RWPE2 (cell line): ENCODE data around the gene TAF3.

Experiments used
- ATAC-seq: fragments of 200-7000 bp; cut with Tn5 transposase; 3 replicates; pipeline ENCODE4 v1.9.1; 2021; ENCODE audit warnings: low read depth
- DNase-seq: peaks from one replicate; pipeline ENCODE4 v3.0.0-alpha.2; 2020; ENCODE audit warnings: low spot score
- H3K27ac ChIP-seq: fragments of 450-650 bp; 2 replicates; pipeline ENCODE4 v1.5.1; 2017; ENCODE audit warnings: mild to moderate bottlenecking; ENCODE audit not compliant: poor library complexity, severe bottlenecking
- H3K27me3 ChIP-seq: fragments of 250-450 bp; sonication (Bioruptor Pico); 2 replicates; pipeline ENCODE4 v1.5.1; 2021; ENCODE audit warnings: mild to moderate bottlenecking, moderate library complexity; ENCODE audit not compliant: insufficient read depth, poor library complexity, severe bottlenecking
- H3K36me3 ChIP-seq: fragments of 250-450 bp; sonication (Bioruptor Pico); 2 replicates; pipeline ENCODE4 v1.5.1; 2020; ENCODE audit warnings: low read depth, mild to moderate bottlenecking, moderate library complexity
- H3K4me1 ChIP-seq: fragments of 250-450 bp; sonication (Bioruptor Pico); 2 replicates; pipeline ENCODE4 v1.5.1; 2021; ENCODE audit warnings: mild to moderate bottlenecking, moderate library complexity; ENCODE audit not compliant: insufficient read depth, poor library complexity, severe bottlenecking
- H3K4me3 ChIP-seq: fragments of 250-450 bp; sonication (Bioruptor Pico); 2 replicates; pipeline ENCODE4 v1.5.1; 2021; ENCODE audit warnings: mild to moderate bottlenecking, moderate library complexity; ENCODE audit not compliant: severe bottlenecking
- H3K9me3 ChIP-seq: fragments of 250-450 bp; sonication (Bioruptor Pico); 2 replicates; pipeline ENCODE4 v1.5.1; 2021; ENCODE audit warnings: mild to moderate bottlenecking, moderate library complexity; ENCODE audit not compliant: severe bottlenecking
- CTCF ChIP-seq: fragments of 450-650 bp; IDR thresholded peaks from one replicate; pipeline ENCODE4 v1.5.1; 2017; ENCODE audit warnings: mild to moderate bottlenecking, moderate library complexity; ENCODE audit not compliant: poor library complexity, severe bottlenecking

Gene TAF3

DNA sequence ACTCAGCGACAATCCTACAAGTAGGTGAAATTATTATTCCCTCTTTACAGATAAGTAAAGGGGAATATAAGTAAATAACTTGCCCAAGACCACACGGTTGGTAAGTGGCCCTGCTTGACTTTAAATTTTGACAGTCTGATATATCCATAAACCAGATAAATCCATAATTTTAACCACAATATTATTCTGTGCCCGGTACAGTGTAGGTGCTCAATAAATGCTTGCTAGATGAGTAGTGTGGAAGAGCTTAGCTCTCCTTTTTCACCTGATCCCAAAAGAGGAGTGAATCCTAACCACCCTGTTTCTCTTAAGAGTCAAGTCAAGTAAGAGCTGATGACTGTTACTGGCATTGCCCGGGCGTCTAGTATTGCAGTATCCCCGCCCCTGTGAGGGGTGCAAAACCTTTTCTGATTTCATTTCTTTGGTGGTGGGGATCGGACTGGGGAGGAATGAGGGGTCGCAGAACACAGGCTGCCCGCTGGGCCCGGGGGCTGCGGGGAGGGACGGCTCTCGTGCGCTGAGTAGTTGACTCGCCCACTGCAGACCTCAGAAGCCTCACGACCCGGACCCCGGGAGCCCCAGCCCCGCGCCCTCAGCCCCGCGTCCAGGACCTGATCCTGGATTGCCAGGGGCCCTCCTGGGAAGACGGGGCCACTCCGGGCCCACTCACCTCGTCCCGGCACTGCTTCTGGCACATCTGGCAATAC lies 31.0 kb upstream of the TAF3 start:
- no peak for DNase-seq

GRCh38 chr10:7787857-7788638 lies 30.3 kb upstream of the TAF3 start, which contains the start of the genes ATP5F1C and KIN:
Gene ATP5F1C, plus strand, starts transcription at chr10:7788177. Its CDS starts 31 bp downstream, at chr10:7788208.
Gene KIN, minus strand, starts transcription at chr10:7787993. Its CDS starts 60 bp downstream, at chr10:7787933.
- peak within 1 kb of the TSS; percentile 52 for H3K27ac ChIP-seq
- no peaks in the 10 kb centered on the region for H3K9me3 ChIP-seq
- ATAC-seq, result peak; percentile 89
- peak within 1 kb of the TSS; percentile 71 for H3K4me3 ChIP-seq
- H3K27me3 ChIP-seq, result no peaks in the 10 kb centered on the region
- DNase-seq, result peak; percentile 92
- peaks cover 22% of the 10 kb centered on the region for H3K36me3 ChIP-seq
- peaks cover 13% of the 10 kb centered on the region for H3K4me1 ChIP-seq
- TF ChIP-seq CTCF, result no peak

More for the DNA sequence above, 31.0 kb upstream of the TAF3 start:
- no peak for TF ChIP-seq CTCF
- H3K4me1 ChIP-seq, result peaks cover 13% of the 10 kb centered on the region
- peaks cover 27% of the 10 kb centered on the region for H3K36me3 ChIP-seq
- H3K27me3 ChIP-seq, result no peaks in the 10 kb centered on the region
- H3K9me3 ChIP-seq, result no peaks in the 10 kb centered on the region
- peak overlapping the region; percentile 71 for H3K4me3 ChIP-seq
- peak overlapping the region; percentile 52 for H3K27ac ChIP-seq
- ATAC-seq, result peak; percentile 22

GRCh38 chr10:7788639-7789286 lies 29.5 kb upstream of the TAF3 start:
- H3K4me1 ChIP-seq, result peaks cover 13% of the 10 kb centered on the region
- H3K9me3 ChIP-seq, result no peaks in the 10 kb centered on the region
- H3K36me3 ChIP-seq, result peaks cover 21% of the 10 kb centered on the region
- no peaks in the 10 kb centered on the region for H3K27me3 ChIP-seq
- ATAC-seq, result peak; percentile 19
- TF ChIP-seq CTCF, result no peak
- H3K27ac ChIP-seq, result peak overlapping the region; percentile 52
- H3K4me3 ChIP-seq, result peak overlapping the region; percentile 71
- DNase-seq, result no peak

GRCh38 chr10:7789390-7789789 lies 28.9 kb upstream of the TAF3 start:
- no peak for TF ChIP-seq CTCF
- ATAC-seq (no peak), DNase-seq (no peak)
- Histone ChIP-seq H3K4me1 (peaks cover 13% of the 10 kb centered on the region), H3K36me3 (peaks cover 21% of the 10 kb centered on the region), H3K4me3 (peak overlapping the region; percentile 71), H3K27ac (peak overlapping the region; percentile 52), H3K9me3 (no peaks in the 10 kb centered on the region), H3K27me3 (no peaks in the 10 kb centered on the region)
